H9 (cell line): Measurements from ENCODE around the gene NOTUM. TPM values are rescaled to one million over a fixed set of nuclear protein-coding genes. Genes with fewer than 3 reads are reported as not detected.
A peak's percentile ranks its signal among the peaks of the same experiment; 100 is the strongest.

Source experiments
- DNase-seq: peaks from one replicate; pipeline ENCODE4 v3.0.0-alpha.2; 2017
- H2AFZ ChIP-seq: one replicate; pipeline ENCODE4 v1.6.1; 2013; ENCODE audit warnings: mild to moderate bottlenecking, low read length, control low read depth, moderate library complexity
- H2AK5ac ChIP-seq: 2 replicates; pipeline ENCODE4 v1.6.1; 2013; ENCODE audit warnings: low read length, control low read depth, mixed read lengths; ENCODE audit not compliant: insufficient read length
- H2BK120ac ChIP-seq: one replicate; pipeline ENCODE4 v1.6.1; 2013; ENCODE audit warnings: low read depth, mild to moderate bottlenecking, low read length, control low read depth, inconsistent platforms; ENCODE audit not compliant: poor library complexity, severe bottlenecking
- H2BK12ac ChIP-seq: 2 replicates; pipeline ENCODE4 v1.6.1; 2013; ENCODE audit warnings: low read length, control low read depth, mixed read lengths, low read depth; ENCODE audit not compliant: insufficient read length
- H2BK15ac ChIP-seq: 2 replicates; pipeline ENCODE4 v1.6.1; 2013; ENCODE audit warnings: low read depth, low read length, control low read depth
- H2BK20ac ChIP-seq: one replicate; pipeline ENCODE4 v1.6.1; 2013; ENCODE audit warnings: low read depth, mild to moderate bottlenecking, low read length, control low read depth, inconsistent platforms; ENCODE audit not compliant: poor library complexity, severe bottlenecking
- H2BK5ac ChIP-seq: 2 replicates; pipeline ENCODE4 v1.6.1; 2013; ENCODE audit warnings: low read length, control low read depth, mixed read lengths; ENCODE audit not compliant: insufficient read length
- H3K14ac ChIP-seq: 2 replicates; pipeline ENCODE4 v1.6.1; 2013; ENCODE audit warnings: low read length, control low read depth; ENCODE audit not compliant: insufficient read depth
- H3K18ac ChIP-seq: 2 replicates; pipeline ENCODE4 v1.6.1; 2013; ENCODE audit warnings: low read depth, mild to moderate bottlenecking, mixed read lengths, low read length, control low read depth; ENCODE audit not compliant: insufficient read length
- H3K23ac ChIP-seq: 2 replicates; pipeline ENCODE4 v1.6.1; 2013; ENCODE audit warnings: low read length, control low read depth, mixed read lengths, low read depth; ENCODE audit not compliant: insufficient read length
- H3K23me2 ChIP-seq: 2 replicates; pipeline ENCODE4 v1.6.1; 2013; ENCODE audit warnings: low read depth, mild to moderate bottlenecking, mixed read lengths, low read length, control low read depth; ENCODE audit not compliant: insufficient read length, poor library complexity, severe bottlenecking
- H3K27ac ChIP-seq: 2 replicates; pipeline ENCODE4 v1.5.1; 2013; ENCODE audit warnings: low read length, control low read depth, mixed read lengths, low read depth; ENCODE audit not compliant: insufficient read length
- H3K27me3 ChIP-seq: 2 replicates; pipeline ENCODE4 v1.6.1; 2013; ENCODE audit warnings: low read length, control low read depth, inconsistent platforms; ENCODE audit not compliant: insufficient read depth
- H3K4ac ChIP-seq: 2 replicates; pipeline ENCODE4 v1.6.1; 2013; ENCODE audit warnings: low read depth, mild to moderate bottlenecking, control low read depth, inconsistent platforms, low read length, moderate library complexity
- H3K4me1 ChIP-seq: 2 replicates; pipeline ENCODE4 v1.6.1; 2013; ENCODE audit warnings: low read length, control low read depth, inconsistent platforms; ENCODE audit not compliant: insufficient read depth
- H3K4me2 ChIP-seq: 2 replicates; pipeline ENCODE4 v1.6.1; 2013; ENCODE audit warnings: low read length, control low read depth, mixed read lengths; ENCODE audit not compliant: insufficient read length, insufficient read depth
- H3K56ac ChIP-seq: 2 replicates; pipeline ENCODE4 v1.6.1; 2013; ENCODE audit warnings: low read depth, mild to moderate bottlenecking, mixed read lengths, low read length, control low read depth; ENCODE audit not compliant: insufficient read length
- H3K79me1 ChIP-seq: 2 replicates; pipeline ENCODE4 v1.6.1; 2013; ENCODE audit warnings: low read depth, mild to moderate bottlenecking, moderate library complexity, low read length, control low read depth, inconsistent platforms; ENCODE audit not compliant: insufficient read depth, poor library complexity, severe bottlenecking
- H3K79me2 ChIP-seq: 2 replicates; pipeline ENCODE4 v1.6.1; 2013; ENCODE audit warnings: low read length, control low read depth, inconsistent platforms; ENCODE audit not compliant: insufficient read depth
- H3K9ac ChIP-seq: 2 replicates; pipeline ENCODE4 v1.6.1; 2013; ENCODE audit warnings: low read length, control low read depth, mixed read lengths; ENCODE audit not compliant: insufficient read length; ENCODE audit errors: extremely low read depth
- H3K9me3 ChIP-seq: one replicate; pipeline ENCODE4 v1.6.1; 2013; ENCODE audit warnings: low read depth, low read length, inconsistent platforms; ENCODE audit not compliant: control insufficient read depth
- H3T11ph ChIP-seq: one replicate; pipeline ENCODE4 v1.6.1; 2013; ENCODE audit warnings: mild to moderate bottlenecking, low read length, control low read depth, inconsistent platforms
- H4K20me1 ChIP-seq: one replicate; pipeline ENCODE4 v1.6.1; 2013; ENCODE audit not compliant: control insufficient read depth, insufficient read length, insufficient read depth
- H4K5ac ChIP-seq: 2 replicates; pipeline ENCODE4 v1.6.1; 2013; ENCODE audit warnings: low read depth, mild to moderate bottlenecking, mixed read lengths, low read length, control low read depth; ENCODE audit not compliant: insufficient read length
- H4K8ac ChIP-seq: replicated peaks from 2 replicates; pipeline ENCODE4 v1.6.1; 2013; ENCODE audit warnings: low read length, control low read depth, mixed read lengths, low read depth; ENCODE audit not compliant: insufficient read length
- H4K91ac ChIP-seq: 2 replicates; pipeline ENCODE4 v1.6.1; 2013; ENCODE audit warnings: low read depth, mild to moderate bottlenecking, moderate library complexity, mixed read lengths, low read length, control low read depth; ENCODE audit not compliant: insufficient read length
- H3K27ac Mint-ChIP-seq, 3 experiments: 2 replicates in 2 of 3; 3 replicates in 1 of 3; pipeline ENCODE4 v1.8.0; 2020 to 2021; ENCODE audit warnings: mixed read lengths in 3 of 3, mild to moderate bottlenecking in 1 of 3, moderate library complexity in 1 of 3
- H3K27me3 Mint-ChIP-seq: 2 replicates; pipeline ENCODE4 v1.8.0; 2021; ENCODE audit warnings: low read depth, mild to moderate bottlenecking, moderate library complexity, mixed read lengths
- H3K36me3 Mint-ChIP-seq, 3 experiments: 2 replicates in 2 of 3; 3 replicates in 1 of 3; pipeline ENCODE4 v1.8.0; 2020 to 2021; ENCODE audit warnings: low read depth in 3 of 3, mixed read lengths in 3 of 3; ENCODE audit not compliant: insufficient read depth in 1 of 3
- H3K4me1 Mint-ChIP-seq, 2 experiments: 2 replicates each; pipeline ENCODE4 v1.8.0; 2020; ENCODE audit warnings: mixed read lengths in 2 of 2
- H3K4me3 Mint-ChIP-seq, 2 experiments: 2 replicates in 1 of 2; 3 replicates in 1 of 2; pipeline ENCODE4 v1.8.0; 2020 to 2021; ENCODE audit warnings: mild to moderate bottlenecking in 2 of 2, mixed read lengths in 2 of 2, moderate library complexity in 1 of 2
- H3K9me3 Mint-ChIP-seq, 2 experiments: 2 replicates in 1 of 2; 3 replicates in 1 of 2; pipeline ENCODE4 v1.8.0; 2020; ENCODE audit warnings: mild to moderate bottlenecking in 2 of 2, mixed read lengths in 2 of 2, moderate library complexity in 1 of 2
- WGBS: extraction: QIAGEN DNeasy Blood & Tissue Kit; methylation state at CpG from one replicate; pipeline ENCODE4 v1.1.7; 2013; ENCODE audit warnings: missing lambda C conversion rate, low lambda C conversion rate, mixed read lengths; ENCODE audit not compliant: insufficient read length; ENCODE audit errors: extremely low coverage; 5-methylcytosine and 5-hydroxymethylcytosine counted together
- total RNA-seq: library from RNA; stranded (reverse); gene quantifications from 2 replicates; pipeline ENCODE4 v1.2.1, GENCODE V29; 2021
- TF ChIP-seq, protein P1 (sequence below): fragments of 200-600 bp; sonication (generic); conservative IDR thresholded peaks from 3 replicates; pipeline ENCODE4 v1.8.0; 2021; ENCODE audit warnings: antibody characterized with exemption, mild to moderate bottlenecking

Gene NOTUM
- total RNA-seq, 1 experiment from 2014 or later: 2.1 TPM

DNA sequence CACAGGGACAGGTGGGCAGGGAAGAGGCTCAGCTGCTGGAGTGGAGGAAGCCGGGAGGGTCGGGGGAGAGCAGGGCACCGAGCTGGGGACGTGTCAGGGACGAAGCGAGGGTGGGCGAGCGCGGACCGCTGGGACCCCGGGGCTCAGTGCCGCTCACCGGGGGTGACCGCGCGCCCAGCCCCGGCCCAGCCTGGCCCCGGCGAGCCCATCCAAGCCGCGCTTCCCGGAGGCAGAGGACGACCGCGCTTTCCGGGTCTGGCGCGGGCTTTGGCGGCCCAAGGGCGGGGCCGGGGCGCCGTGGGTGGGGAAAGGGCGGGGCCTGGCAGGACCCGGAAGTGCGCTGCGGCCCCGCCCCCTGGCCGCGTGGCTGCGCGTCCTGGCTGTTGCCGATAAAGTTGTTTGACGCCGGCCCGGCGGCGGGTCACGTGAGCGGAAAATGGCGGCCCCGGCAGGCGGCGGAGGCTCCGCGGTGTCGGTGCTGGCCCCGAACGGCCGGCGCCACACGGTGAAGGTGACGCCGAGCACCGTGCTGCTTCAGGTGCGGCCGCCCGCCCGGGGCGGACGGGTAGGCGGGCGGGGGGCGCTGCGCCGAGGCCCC, 16.3 kb upstream of the NOTUM start, which contains the start of gene ASPSCR1:
Gene ASPSCR1 (plus strand): TSS at position 419 of the 598 bp plus-strand sequence. CDS start 18 bp downstream, at position 437.
- Histone ChIP-seq H3K79me2 (no peaks in the 10 kb centered on the region), H3K4me2 (peak within 1 kb of the TSS; percentile 69), H4K20me1 (no peaks in the 10 kb centered on the region), H4K91ac (no peak within 1 kb of the TSS), H2BK12ac (no peak within 1 kb of the TSS), H3K9me3 (no peaks in the 10 kb centered on the region), H3K4me1 (no peaks in the 10 kb centered on the region), H3K14ac (peak within 1 kb of the TSS; percentile 87), H3K27me3 (peaks cover 3% of the 10 kb centered on the region), H2BK15ac (no peak within 1 kb of the TSS), H2BK5ac (no peak within 1 kb of the TSS), H3K27ac (no peak within 1 kb of the TSS), H4K5ac (no peak within 1 kb of the TSS), H3T11ph (no peak within 1 kb of the TSS), H3K23me2 (peaks cover 12% of the 10 kb centered on the region), H3K18ac (peak within 1 kb of the TSS; percentile 85), H3K79me1 (no peaks in the 10 kb centered on the region), H2BK20ac (no peak within 1 kb of the TSS), H3K9ac (peak within 1 kb of the TSS; percentile 56), H3K4ac (no peak within 1 kb of the TSS), H3K56ac (no peak within 1 kb of the TSS), H2BK120ac (no peak within 1 kb of the TSS), H2AK5ac (no peak within 1 kb of the TSS), H4K8ac (no peak within 1 kb of the TSS), H3K23ac (no peak within 1 kb of the TSS), H2AFZ (no peak within 1 kb of the TSS)
- H3K36me3 Mint-ChIP-seq: peaks cover 2 to 17% (median 14%) of the 10 kb centered on the region in 3 experiments
- H3K27me3 Mint-ChIP-seq: peaks cover 46% of the 10 kb centered on the region
- no CpG with 5 or more reads among the region's 76 CpGs for WGBS
- H3K4me3 Mint-ChIP-seq: peak within 1 kb of the TSS; percentile 79 to 92
- H3K4me1 Mint-ChIP-seq: peaks cover 9 to 16% of the 10 kb centered on the region in 2 experiments; a peak in 3 of 4 replicates
- TF ChIP-seq, protein P1, sequence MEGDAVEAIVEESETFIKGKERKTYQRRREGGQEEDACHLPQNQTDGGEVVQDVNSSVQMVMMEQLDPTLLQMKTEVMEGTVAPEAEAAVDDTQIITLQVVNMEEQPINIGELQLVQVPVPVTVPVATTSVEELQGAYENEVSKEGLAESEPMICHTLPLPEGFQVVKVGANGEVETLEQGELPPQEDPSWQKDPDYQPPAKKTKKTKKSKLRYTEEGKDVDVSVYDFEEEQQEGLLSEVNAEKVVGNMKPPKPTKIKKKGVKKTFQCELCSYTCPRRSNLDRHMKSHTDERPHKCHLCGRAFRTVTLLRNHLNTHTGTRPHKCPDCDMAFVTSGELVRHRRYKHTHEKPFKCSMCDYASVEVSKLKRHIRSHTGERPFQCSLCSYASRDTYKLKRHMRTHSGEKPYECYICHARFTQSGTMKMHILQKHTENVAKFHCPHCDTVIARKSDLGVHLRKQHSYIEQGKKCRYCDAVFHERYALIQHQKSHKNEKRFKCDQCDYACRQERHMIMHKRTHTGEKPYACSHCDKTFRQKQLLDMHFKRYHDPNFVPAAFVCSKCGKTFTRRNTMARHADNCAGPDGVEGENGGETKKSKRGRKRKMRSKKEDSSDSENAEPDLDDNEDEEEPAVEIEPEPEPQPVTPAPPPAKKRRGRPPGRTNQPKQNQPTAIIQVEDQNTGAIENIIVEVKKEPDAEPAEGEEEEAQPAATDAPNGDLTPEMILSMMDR: no peak
- peaks cover 21% of the 10 kb centered on the region in 2 experiments for H3K9me3 Mint-ChIP-seq
- H3K27ac Mint-ChIP-seq: peak within 1 kb of the TSS in 2 of 3 experiments; percentile 81 to 89; a peak in 4 of 7 replicates
- DNase-seq: peak; percentile 93
